WI38 (cell line): ENCODE data around the gene C1QTNF6.

Source experiments
- H3K4me3 ChIP-seq: 2 replicates; pipeline ENCODE4 v1.5.1; 2011; ENCODE audit warnings: low read depth, mild to moderate bottlenecking, control low read depth, low read length
- TF ChIP-seq, protein P1 (sequence below): IDR thresholded peaks from 2 replicates; pipeline ENCODE4 v1.5.1; 2012; ENCODE audit warnings: low read depth, mild to moderate bottlenecking, control low read depth, low read length

C1QTNF6 gene

DNA sequence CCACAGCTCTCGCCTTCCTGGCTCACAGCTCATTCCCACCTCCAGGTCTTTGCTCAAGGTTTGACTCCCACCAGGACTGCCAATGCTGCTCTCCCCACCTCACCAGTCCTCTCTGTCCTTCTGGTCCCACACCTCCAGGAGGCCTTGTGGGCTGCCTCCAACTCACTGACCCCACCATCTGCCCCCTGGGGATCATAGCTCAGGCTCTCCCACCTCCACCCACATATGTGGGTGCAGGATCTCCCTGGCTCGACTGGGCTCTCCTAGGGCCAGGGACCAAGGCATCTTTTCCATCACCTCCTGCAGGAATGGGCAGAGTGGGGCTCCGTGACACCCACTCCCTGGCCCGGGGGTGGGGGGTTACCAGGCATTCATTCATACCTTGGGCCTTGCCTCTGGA is 38.0 kb upstream of the C1QTNF6 start:
- TF ChIP-seq, protein P1, sequence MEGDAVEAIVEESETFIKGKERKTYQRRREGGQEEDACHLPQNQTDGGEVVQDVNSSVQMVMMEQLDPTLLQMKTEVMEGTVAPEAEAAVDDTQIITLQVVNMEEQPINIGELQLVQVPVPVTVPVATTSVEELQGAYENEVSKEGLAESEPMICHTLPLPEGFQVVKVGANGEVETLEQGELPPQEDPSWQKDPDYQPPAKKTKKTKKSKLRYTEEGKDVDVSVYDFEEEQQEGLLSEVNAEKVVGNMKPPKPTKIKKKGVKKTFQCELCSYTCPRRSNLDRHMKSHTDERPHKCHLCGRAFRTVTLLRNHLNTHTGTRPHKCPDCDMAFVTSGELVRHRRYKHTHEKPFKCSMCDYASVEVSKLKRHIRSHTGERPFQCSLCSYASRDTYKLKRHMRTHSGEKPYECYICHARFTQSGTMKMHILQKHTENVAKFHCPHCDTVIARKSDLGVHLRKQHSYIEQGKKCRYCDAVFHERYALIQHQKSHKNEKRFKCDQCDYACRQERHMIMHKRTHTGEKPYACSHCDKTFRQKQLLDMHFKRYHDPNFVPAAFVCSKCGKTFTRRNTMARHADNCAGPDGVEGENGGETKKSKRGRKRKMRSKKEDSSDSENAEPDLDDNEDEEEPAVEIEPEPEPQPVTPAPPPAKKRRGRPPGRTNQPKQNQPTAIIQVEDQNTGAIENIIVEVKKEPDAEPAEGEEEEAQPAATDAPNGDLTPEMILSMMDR, result no peak
- no peak overlapping the region for H3K4me3 ChIP-seq

DNA sequence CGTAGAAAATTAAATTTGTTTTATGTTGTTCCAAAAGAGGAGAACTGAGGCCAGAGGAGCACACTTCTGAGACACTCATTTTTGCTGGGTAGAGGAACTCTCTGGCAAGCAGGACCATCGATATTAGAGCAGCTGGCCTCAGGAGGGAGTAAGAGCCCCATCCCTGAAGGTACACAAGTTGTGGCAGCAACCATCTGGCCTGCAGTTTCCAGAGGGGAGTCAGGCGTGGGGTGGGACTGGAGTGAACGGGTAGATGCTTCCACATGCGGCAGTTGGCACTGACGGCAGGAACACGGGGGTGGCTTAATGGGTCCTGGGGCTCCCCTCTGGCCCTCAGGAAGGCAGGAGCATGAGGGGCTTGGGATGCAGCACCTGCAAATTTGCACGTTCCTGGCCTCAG is 37.4 kb upstream of the C1QTNF6 start:
- TF ChIP-seq, protein P1, result no peak
- no peak overlapping the region for H3K4me3 ChIP-seq

DNA sequence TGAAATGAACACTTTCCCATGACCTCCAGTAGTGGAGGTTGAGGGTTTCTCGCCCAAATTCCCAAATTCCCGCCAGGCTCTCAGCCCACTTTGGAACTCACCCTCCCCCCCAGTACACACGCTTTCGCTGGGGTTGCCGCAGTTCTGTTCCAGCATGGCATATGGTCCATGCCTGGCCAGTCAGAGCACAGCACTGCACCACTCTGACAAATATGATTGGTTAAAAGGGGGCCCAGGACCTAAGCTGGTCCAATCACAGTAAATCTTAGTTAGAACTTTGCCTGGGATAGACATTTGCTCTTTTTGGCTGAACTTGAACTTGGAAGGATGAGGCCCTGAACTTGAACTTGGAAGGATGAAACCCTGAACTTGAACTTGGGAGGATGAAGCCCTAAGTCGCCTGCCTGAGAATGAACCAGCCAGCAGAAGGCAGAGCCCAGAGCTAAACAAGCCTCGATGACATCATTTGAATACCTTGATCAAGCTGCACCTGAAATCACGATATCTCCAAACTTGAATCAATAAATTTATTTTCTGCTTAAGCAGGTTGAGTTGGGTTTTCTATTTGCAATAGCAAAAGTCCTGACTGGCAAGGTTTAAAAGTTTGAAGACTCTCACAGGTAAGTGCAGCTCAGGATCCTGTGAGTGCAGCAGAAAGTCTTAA is 36.8 kb upstream of the C1QTNF6 start:
- TF ChIP-seq, protein P1, result no peak
- no peak overlapping the region for H3K4me3 ChIP-seq

DNA sequence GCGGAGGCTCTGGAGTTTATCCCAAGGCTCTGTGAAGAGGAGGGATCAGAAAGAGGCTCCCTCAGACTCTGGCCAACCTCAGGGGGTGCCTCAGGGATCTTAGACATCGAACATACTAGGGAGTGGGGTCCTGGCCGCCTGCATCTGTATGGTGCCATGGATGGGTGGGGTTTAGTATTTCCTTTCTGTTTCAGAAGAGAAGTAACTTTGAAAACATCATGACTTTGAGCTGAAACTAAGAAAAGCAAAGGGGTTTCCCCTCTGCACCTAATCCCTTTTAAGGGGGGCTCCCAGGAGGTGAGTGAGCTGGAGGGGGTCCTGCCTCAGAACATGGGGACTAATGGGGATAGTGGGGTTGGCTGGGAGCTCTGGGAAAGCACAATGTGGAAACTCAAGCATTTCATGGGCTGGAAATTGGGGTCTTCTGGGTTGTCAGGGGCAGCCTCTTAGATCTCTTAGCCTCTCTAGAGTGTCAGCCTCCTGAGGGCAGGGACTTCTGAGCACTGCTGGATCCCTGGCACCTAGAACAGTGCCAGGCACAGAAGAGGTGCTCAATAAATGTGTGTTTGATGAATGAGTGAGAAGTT is 36.0 kb upstream of the C1QTNF6 start:
- no peak overlapping the region for H3K4me3 ChIP-seq
- TF ChIP-seq, protein P1, result no peak

DNA sequence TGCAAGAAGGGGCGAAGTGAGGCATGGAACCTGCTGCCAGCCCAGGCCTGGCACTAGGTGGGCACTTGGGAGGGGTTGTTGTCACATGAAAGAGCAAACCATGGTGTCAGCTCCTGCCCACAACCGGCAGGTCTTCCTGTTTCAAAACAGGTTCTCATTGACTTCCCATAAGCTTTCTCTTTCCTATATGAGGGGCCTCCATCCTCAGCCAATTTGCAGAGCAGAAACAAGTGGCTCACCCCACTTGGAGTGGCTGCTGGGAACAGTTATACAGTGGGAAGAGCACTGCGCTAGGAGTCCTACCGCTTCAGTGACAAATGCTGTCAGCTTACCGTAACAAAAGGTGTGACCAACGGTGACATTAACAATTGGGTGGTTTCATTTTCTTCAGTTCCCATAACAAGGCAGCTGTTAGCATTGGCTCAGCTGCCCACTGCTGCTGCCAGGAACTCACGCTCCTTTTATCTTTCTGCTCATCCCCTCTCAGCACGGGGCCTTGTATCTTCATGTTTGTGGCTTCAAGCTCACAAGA is 34.5 kb upstream of the C1QTNF6 start:
- H3K4me3 ChIP-seq, result no peak overlapping the region
- TF ChIP-seq, protein P1, result no peak

DNA sequence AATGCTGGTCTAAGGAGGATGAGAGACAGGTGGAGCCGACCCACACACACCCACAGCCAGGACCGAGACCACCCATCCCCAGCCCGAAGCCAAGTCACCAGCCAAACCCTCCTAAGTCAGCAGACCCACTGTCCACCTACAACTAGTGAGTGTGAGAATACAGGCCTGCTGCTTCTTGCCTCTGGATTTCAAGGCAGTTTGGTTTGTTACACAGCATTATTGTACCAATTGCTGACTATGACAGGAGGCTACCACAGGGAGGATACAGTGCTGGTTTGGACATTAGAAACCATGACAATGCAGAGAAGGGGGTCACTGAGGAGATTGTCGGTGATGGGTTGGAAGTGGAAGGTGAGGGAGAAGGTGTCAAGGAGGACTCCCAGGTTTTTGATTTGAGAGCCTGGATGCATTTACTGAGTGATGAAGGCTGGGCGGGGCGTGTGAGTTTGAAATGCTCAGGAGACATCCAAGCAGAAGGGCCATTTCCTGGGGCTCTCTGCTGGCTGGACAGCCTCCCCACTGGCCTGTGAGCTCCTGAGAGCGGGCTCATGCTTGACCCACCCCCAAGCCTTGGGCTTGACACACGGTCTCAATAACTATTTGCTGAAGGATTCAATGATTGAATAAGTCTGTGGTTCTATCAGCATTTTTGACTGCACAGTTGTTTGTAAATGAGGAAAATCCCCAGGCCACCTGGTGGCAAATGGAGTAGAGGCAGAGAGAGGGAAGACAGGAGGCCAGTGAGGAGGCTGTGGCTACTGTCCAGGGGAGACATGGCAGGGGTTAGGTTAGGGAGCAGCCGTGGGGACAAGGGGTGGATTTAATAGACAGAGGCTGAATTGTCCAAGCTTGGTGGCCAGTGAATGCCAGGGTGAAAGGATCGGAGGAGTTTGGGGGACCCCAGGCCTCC is 33.6 kb upstream of the C1QTNF6 start:
- no peak overlapping the region for H3K4me3 ChIP-seq
- TF ChIP-seq, protein P1, result 0 out of 2 replicates have a peak, but pooled peaks have one; percentile 10

DNA sequence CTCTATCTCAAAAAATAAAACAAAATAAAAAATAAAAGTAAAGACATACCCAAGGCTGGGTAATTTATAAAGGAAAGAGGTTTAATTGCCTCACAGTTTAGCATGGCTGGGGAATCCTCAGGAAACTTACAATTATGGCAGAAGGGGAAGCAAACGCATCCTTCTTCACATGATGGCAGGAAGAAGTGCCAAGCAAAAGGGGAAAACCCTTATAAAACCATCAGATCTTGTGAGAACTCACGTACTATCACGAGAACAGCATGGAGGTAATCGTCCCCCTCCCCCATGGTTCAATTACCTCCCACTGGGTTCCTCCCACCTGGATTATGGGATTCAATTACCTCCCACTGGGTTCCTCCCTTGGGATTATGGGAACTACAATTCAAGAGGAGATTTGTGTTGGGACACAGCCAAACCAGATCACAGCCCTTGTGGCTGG is 32.5 kb upstream of the C1QTNF6 start:
- no peak overlapping the region for H3K4me3 ChIP-seq
- TF ChIP-seq, protein P1, result no peak
